K562 (cell line): ENCODE data around the gene PUS7. TPM values are rescaled to one million over a fixed set of nuclear protein-coding genes. Genes with fewer than 3 reads are reported as not detected.

ENCODE experiments used
- CCNT2 ChIP-seq: IDR thresholded peaks from 2 replicates; pipeline ENCODE4 v1.6.1; 2011; ENCODE audit warnings: borderline replicate concordance, low read depth, mild to moderate bottlenecking, moderate library complexity, mixed read lengths, low read length; ENCODE audit not compliant: insufficient read length; ENCODE audit errors: extremely low read depth
- CREM ChIP-seq: IDR thresholded peaks from 2 replicates; pipeline ENCODE4 v1.6.1; 2014; ENCODE audit warnings: antibody characterized with exemption, low read depth
- EP400 ChIP-seq: fragments of 450-650 bp; IDR thresholded peaks from 2 replicates; pipeline ENCODE4 v1.6.1; 2017; ENCODE audit warnings: antibody characterized with exemption, mild to moderate bottlenecking, moderate library complexity
- FOXJ3 ChIP-seq: sonication (generic); formaldehyde crosslinking; IDR thresholded peaks from 2 replicates; pipeline ENCODE4 v1.4.0; 2020; ENCODE audit warnings: mild to moderate bottlenecking, missing genetic modification reagents
- HMGXB4 ChIP-seq: sonication (generic); formaldehyde crosslinking; IDR thresholded peaks from 2 replicates; pipeline ENCODE4 v1.8.1; 2023; ENCODE audit warnings: mild to moderate bottlenecking, missing genetic modification reagents
- HNRNPL ChIP-seq: fragments of 200-400 bp; formaldehyde crosslinking; IDR thresholded peaks from 2 replicates; pipeline ENCODE4 v1.6.1; 2017; ENCODE audit warnings: low read depth, mild to moderate bottlenecking, low read length
- MTA2 ChIP-seq: fragments of 450-650 bp; IDR thresholded peaks from 2 replicates; pipeline ENCODE4 v1.6.1; 2016; ENCODE audit warnings: low read depth
- MYC ChIP-seq, 2 experiments: fragments of 250-450 bp in 1 of 2; sonication (Bioruptor Pico) in 1 of 2; IDR thresholded peaks; 2 replicates each; pipeline versions ENCODE4 v1.5.1 to v1.6.1; 2012 to 2021; ENCODE audit warnings: low read depth in 2 of 2, borderline replicate concordance in 1 of 2, improper control_type of control experiment in 1 of 2, low read length in 1 of 2, mild to moderate bottlenecking in 1 of 2, moderate library complexity in 1 of 2
- OTX1 ChIP-seq: fragments of 450-650 bp; formaldehyde crosslinking; IDR thresholded peaks from 2 replicates; pipeline ENCODE4 v1.4.0; 2022; ENCODE audit warnings: mild to moderate bottlenecking
- RNF2 ChIP-seq: sonication (generic); IDR thresholded peaks from 2 replicates; pipeline ENCODE4 v1.6.1; 2016
- SOX6 ChIP-seq: fragments of 450-650 bp; IDR thresholded peaks from 2 replicates; pipeline ENCODE4 v1.6.1; 2014; ENCODE audit warnings: mild to moderate bottlenecking
- TBP ChIP-seq: optimal IDR thresholded peaks from 2 replicates; pipeline ENCODE3; 2011; ENCODE audit warnings: low read depth, low read length, improper control_type of control experiment
- TGIF2 ChIP-seq: sonication (generic); formaldehyde crosslinking; IDR thresholded peaks from 2 replicates; pipeline ENCODE4 v1.8.1; 2022; ENCODE audit warnings: mild to moderate bottlenecking, missing genetic modification reagents, moderate library complexity
- U2AF1 ChIP-seq: fragments of 200-400 bp; formaldehyde crosslinking; optimal IDR thresholded peaks from 2 replicates; pipeline ENCODE3; 2017; ENCODE audit warnings: mild to moderate bottlenecking, low read depth, low read length, moderate library complexity
- VEZF1 ChIP-seq: fragments of 200-800 bp; sonication (Bioruptor generic); IDR thresholded peaks from 2 replicates; pipeline ENCODE4 v1.6.1; 2017; ENCODE audit warnings: missing genetic modification characterization, missing compliant biosample characterization
- ZBTB1 ChIP-seq: sonication (generic); formaldehyde crosslinking; IDR thresholded peaks from 2 replicates; pipeline ENCODE4 v1.8.1; 2023; ENCODE audit warnings: missing genetic modification reagents, low read depth, mild to moderate bottlenecking, borderline replicate concordance
- ZNF589 ChIP-seq: fragments of 200-800 bp; sonication (Bioruptor generic); IDR thresholded peaks from 2 replicates; pipeline ENCODE4 v1.6.1; 2016; ENCODE audit warnings: low read depth, missing genetic modification characterization, missing compliant biosample characterization
- ZNF695 ChIP-seq: fragments of 450-650 bp; formaldehyde crosslinking; IDR thresholded peaks from 2 replicates; pipeline ENCODE4 v1.4.0; 2020; ENCODE audit warnings: mild to moderate bottlenecking, moderate library complexity
- polyA plus RNA-seq, 8 experiments: library from polyadenylated mRNA; depleted of rRNA in 4 of 8; stranded (reverse) in 5 of 8; unstranded in 3 of 8; fragments of >200 nt; fragmentation: Nextera tagmentation in 2 of 8; fragmentation: Illumina TruSeq in 1 of 8; extraction: Ambion mirVana in 2 of 8; extraction: Trizol in 1 of 8; gene quantifications; 2 replicates each; pipeline versions ENCODE4 v1.2.1 to v1.2.3, GENCODE V29; 2011 to 2014; ENCODE audit warnings: inconsistent platforms in 1 of 8, missing spikeins in 1 of 8
- total RNA-seq, 7 experiments: library from RNA; depleted of rRNA in 6 of 7; stranded (reverse); fragments of >200 nt in 6 of 7; fragmentation: Illumina TruSeq in 2 of 7; extraction: Trizol in 2 of 7; gene quantifications; 2 replicates each; pipeline versions ENCODE4 v1.2.1 to v1.2.3, GENCODE V29; 2011 to 2021; ENCODE audit warnings: low replicate concordance in 1 of 7
- TF ChIP-seq, protein P1 (sequence below): fragments of 200-800 bp; sonication (Bioruptor generic); IDR thresholded peaks from 2 replicates; pipeline ENCODE4 v1.6.1; 2017; ENCODE audit warnings: missing genetic modification characterization, missing compliant biosample characterization
- TF ChIP-seq, protein P2 (sequence below): IDR thresholded peaks from 2 replicates; pipeline ENCODE4 v1.6.1; 2011; ENCODE audit warnings: borderline replicate concordance, low read depth, mild to moderate bottlenecking, moderate library complexity, low read length; ENCODE audit not compliant: insufficient read depth, poor library complexity, severe bottlenecking

PUS7 gene
- total and polyA plus RNA-seq, 9 of the 15 experiments (the other 6 are each of a cell fraction or from before 2014, with no cell fraction given), result 15.1 to 95.6 (median 63.2) TPM

DNA sequence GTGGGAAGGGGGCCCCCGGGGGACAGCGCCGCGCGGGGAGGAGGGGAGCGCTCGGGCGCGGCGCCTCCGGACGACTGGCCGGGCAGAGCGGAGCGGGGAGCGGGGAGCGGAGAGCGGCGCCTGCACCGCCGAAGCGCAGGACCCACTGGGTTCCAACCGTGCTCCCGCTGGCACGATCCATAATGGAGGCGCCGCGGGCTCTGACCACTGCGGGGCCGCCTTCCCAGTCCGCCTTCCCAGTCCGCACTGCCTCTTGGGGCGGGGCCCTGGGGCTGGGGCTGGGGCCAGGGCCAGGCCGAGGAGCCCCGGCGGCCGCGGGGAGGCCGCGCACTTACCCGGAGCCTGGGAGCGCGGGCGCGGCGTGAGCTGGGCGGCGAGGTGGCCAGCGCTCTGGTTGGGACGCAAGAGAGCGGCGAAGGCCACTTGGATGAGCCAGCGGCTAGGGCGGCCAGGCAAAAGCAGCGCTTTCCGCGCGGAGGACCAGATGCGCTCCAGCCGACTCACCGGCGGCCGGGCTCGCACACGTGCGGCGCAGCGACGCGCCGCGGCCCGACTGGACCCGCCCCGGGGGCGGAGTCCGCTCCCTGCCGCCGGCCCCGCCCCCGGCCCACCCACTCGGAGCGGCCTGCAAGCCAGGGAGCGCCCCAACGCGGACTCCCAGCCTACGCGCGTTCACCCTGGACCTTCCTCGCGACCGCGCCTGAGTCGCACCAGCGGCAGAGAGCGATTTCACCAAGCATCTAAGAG, at the start of gene PUS7 (continued):
- TF ChIP-seq, protein P1, sequence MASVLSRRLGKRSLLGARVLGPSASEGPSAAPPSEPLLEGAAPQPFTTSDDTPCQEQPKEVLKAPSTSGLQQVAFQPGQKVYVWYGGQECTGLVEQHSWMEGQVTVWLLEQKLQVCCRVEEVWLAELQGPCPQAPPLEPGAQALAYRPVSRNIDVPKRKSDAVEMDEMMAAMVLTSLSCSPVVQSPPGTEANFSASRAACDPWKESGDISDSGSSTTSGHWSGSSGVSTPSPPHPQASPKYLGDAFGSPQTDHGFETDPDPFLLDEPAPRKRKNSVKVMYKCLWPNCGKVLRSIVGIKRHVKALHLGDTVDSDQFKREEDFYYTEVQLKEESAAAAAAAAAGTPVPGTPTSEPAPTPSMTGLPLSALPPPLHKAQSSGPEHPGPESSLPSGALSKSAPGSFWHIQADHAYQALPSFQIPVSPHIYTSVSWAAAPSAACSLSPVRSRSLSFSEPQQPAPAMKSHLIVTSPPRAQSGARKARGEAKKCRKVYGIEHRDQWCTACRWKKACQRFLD (CRISPR knock-in tag), result peak; percentile 96
- TF ChIP-seq, protein P2, sequence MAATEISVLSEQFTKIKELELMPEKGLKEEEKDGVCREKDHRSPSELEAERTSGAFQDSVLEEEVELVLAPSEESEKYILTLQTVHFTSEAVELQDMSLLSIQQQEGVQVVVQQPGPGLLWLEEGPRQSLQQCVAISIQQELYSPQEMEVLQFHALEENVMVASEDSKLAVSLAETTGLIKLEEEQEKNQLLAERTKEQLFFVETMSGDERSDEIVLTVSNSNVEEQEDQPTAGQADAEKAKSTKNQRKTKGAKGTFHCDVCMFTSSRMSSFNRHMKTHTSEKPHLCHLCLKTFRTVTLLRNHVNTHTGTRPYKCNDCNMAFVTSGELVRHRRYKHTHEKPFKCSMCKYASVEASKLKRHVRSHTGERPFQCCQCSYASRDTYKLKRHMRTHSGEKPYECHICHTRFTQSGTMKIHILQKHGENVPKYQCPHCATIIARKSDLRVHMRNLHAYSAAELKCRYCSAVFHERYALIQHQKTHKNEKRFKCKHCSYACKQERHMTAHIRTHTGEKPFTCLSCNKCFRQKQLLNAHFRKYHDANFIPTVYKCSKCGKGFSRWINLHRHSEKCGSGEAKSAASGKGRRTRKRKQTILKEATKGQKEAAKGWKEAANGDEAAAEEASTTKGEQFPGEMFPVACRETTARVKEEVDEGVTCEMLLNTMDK, result peak; percentile 1
- TF ChIP-seq U2AF1 (peak; percentile 79), ZNF695 (CRISPR knock-in tag) (0 out of 2 replicates have a peak, but pooled peaks have one; percentile 4), MYC (IDR thresholded peaks at IDR 0.05; ENCODE audit: low read depth, low read length) (peak; percentile 98), MYC (CRISPR knock-in tag; IDR thresholded peaks at IDR 0.05; ENCODE audit: borderline replicate concordance, low read depth) (no peak), HNRNPL (peak; percentile 75; the same call in 1 of the 2 replicates), ZBTB1 (peak; percentile 65; the same call in 1 of the 2 replicates), FOXJ3 (no peak), SOX6 (peak; percentile 24; the same call in 1 of the 2 replicates), CREM (peak; percentile 65), TBP (peak; percentile 88), OTX1 (CRISPR knock-in tag) (no peak), VEZF1 (CRISPR knock-in tag) (peak; percentile 77), ZNF589 (CRISPR knock-in tag) (no peak), MTA2 (no peak), HMGXB4 (CRISPR knock-in tag) (peak; percentile 27; the same call in 1 of the 2 replicates), CCNT2 (peak; percentile 88), EP400 (peak; percentile 69; the same call in 1 of the 2 replicates), TGIF2 (peak; percentile 65; the same call in 1 of the 2 replicates), RNF2 (0 out of 2 replicates have a peak, but pooled peaks have one; percentile 6)
